Limb (tissue), 2 donors: Measurements from ENCODE around the gene FRMD4B.

ENCODE experiments used
- DNase-seq, 2 donors: peaks; one replicate each; pipeline ENCODE4 v3.0.0-alpha.2; 2016; ENCODE audit errors: extremely low spot score in 2 of 2

The FRMD4B gene

DNA sequence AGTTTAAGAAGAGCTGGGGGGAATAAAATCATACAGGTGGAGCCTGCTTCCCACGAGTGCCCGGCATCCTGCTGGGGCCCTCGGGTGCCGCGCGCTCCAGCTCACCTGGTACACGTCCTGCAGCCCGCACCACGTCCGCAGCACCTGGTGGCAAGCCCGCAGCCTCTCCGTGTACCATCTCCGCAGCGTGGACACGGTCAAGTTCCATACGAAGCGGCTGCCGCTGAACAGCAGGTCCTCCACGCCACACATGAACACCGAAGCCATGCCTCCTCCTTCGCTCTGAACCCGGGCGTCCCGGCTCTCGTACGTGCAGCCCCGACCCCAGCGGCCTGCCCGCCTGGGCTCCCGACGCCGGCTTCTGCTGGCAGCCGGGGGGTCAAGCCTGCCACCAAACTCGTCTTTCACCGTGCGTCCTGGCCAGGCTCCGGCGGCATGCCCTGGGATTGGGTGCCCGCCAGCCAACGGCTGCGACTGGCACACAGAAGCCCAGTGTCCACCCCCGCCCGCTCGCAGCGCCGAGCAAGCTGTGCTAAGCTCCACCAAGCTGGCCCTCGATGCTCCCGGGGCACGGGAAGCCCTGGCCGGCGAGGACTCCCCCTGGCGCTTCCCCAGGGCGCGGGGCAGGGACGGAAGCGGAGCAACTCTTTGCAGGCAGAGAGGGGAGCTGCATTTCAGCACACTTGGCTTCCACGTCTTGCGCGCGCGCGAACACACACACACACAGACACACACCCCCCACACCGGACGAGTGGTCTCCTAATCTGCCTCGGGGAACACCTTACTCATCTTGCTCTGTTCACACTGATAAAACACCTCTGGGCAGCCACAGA lies at the start of gene FRMD4B:
FRMD4B (minus strand) TSS at position 366 of the 833 bp plus-strand sequence; CDS start at position 267, 99 bp downstream.
- DNase-seq: peak in 1 of 2 donors; percentile 72

DNA sequence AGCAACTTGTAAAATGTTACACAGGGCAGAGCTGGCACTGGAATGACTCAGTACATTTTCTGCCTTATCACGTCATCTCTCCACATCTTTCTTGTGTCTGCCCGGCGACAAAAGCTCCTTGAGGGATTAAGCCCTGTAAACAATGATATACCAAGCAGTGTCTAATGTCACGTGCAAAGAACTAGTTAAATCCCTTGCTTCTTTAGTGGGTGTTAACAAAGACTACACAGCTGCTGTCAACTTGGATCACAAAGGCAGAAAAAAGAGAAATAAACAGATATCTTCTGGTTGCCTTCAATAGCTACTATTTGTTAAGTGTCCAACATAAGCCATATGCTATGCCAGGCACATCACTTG lies 48.1 kb upstream of the FRMD4B start:
- no peak for DNase-seq

DNA sequence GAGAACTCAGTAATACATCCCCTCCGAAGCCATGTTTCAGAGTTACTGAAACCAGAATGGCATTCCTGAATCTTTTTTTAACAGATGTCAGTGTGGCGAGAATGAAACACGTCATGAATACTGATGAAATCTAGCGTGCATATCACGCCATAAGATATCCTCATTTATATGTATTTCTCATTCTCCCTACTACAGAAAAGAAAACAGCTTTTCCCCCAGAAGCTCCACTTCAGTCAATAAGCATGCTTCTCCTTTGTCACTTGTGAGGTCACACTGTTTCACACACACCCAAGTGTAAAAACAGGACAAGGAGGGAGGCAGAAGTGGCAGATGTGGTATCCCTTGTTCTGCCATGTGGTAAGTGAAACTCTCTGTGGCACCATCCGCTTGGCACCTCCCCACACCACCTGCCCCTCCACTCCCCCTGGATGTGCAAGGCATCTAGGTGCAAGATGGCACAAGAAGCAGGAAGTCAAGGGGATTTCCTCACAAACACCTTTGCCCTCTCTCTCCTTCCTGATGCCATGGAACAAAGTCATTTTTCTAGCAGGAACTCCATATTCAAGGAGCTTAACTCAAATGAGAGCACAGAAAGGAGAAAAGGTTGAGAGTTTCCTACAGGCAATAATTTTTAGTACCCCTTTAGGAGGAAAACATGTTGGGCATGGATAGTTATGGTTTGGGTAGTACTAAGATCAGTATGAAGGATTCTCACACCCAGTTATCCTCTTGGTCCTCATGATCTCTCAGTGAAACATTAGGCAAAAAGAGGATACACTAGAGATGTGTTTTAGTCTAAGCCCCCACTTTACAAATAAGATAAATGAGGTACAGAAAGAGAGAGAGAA lies 47.5 kb upstream of the FRMD4B start:
- DNase-seq: no peak

DNA sequence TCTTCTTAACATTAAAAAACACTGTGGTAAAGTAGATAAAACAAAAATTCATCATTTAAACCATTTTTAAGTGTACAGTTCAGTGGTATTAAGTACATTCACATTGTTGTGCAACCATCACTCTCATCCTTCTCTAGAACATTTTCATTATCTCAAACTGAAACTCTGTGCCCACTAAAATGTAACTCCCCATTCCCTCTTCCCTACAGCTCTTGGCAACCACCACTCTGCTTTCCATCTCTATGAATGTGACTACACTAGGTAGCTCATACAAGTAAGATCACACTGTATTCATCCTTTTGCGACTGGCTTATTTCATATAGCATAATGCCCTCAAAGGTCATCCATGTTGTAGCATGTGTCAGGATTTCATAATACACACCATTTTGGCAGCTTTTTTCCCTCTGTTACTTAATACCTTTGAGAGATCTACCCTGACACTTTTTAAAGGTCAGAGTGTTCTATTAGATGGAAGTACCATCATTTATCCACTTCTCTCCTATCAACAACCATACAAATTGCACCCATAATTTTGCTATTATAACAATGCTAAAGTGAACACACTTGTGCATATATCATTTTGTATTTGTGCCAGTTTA lies 42.9 kb upstream of the FRMD4B start:
- DNase-seq: no peak

DNA sequence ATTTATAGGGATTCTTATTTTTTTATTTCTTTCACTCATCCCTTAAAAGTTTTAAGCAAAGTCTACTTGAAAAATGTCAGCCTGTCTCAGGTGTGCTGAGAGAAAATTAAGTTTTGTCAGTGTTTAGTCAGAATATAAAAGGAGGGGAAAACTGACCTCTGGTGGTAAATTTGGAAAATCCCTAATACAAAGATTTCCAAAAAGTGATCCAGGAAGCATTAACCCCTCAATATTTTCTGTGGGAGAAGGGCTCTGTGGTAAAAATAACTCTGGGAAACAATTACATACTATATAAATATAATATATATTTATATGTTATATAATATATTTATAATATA lies 41.0 kb upstream of the FRMD4B start:
- no peak for DNase-seq

DNA sequence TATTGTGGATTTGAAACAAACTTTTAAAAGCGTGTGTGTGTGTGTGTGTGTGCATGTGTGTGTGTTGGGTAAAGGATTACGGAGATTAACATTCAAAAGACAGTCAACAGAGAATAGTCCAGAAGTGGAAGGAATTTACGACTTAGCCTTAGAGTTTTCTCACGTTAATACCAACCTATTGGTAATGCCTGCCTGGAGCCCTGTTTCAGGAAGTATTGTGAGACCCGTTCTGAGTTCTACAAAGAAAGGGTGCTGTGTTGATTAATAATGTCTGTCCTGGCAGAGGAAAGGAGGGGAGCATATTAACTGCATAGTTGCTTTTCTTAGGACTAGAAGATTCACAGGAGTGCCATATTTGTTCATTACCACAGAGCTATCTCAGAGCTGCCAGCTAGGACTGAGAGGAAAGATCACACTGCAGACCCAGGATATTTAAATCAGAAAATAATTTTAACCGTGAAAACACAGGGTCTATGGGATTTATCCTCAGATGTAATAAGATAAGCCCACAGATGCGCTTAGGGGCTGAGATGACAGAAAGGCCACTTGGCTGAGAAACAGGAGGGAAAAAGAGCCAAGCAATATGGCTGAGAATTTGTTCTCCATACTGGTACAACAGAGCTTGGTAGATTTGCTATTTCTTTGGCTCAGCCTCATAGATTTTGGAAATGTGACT lies 40.5 kb upstream of the FRMD4B start:
- no peak for DNase-seq

DNA sequence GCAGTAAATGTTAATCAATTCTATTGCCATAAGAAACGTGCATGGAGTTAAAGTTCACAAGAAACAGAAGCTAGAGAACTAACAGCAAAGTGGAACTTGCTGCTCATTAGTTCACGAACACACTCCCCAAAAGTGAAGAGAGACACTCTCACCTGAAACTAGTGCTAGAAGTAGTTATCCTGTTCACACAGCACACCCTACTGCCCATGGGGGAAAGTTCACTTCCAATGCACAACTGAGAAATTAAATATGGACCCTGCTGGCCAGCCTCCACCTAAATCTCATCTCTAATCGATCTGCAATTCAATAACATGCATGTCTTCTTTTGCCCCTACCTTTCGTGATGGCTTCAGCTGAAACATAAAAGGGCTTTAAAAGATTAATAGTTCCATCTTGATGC lies 39.4 kb upstream of the FRMD4B start:
- no peak for DNase-seq

DNA sequence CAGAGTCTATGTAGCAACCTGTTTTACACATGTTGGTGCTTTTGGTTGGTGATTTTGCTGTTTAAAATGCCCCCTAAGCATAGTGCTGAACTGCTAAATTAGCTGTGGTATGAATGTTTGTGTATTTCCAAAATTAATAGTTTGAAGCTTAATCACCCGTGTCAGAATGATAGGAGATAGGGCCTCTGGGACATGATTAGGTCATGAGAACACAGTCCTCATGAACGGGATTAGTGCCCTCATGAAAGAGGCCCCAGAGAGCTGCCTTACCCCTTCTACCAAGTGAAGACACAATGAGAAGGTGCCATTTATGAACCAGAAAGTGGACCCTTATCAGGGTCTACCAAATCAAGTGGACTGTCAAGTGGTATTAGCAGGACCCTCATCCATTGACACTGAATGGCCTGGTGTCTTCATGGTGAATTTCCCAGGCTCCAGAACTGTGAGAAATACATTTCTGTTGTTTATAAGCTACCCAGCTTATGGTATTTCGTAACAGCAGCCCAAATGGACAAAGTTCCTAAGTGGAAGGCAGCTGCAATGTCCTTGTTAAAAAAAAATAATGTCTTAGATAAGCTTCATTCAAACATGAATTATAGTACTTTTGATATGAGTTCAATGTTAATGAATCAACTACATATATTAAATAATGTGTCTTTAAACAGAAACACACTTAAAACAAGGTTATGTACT lies 37.7 kb upstream of the FRMD4B start:
- no peak for DNase-seq

DNA sequence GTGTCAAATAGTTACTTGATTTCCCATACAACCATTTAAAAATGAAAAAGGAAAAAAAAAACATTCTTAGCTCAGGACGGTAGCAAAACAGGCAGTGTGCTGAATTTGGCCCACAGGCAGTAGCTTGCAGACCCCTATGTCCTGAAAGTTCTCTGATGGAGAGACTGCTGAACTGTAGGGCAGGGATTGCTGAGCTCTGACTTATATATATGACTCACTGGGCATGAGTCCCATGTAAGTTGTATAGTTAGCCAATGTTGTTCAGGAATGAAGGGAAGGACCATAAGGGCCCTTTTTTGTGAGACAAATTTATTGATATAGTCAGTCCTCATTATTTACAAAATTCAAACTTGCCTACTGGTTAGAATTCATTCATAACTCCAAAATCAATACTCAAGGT lies 36.9 kb upstream of the FRMD4B start:
- no peak for DNase-seq

DNA sequence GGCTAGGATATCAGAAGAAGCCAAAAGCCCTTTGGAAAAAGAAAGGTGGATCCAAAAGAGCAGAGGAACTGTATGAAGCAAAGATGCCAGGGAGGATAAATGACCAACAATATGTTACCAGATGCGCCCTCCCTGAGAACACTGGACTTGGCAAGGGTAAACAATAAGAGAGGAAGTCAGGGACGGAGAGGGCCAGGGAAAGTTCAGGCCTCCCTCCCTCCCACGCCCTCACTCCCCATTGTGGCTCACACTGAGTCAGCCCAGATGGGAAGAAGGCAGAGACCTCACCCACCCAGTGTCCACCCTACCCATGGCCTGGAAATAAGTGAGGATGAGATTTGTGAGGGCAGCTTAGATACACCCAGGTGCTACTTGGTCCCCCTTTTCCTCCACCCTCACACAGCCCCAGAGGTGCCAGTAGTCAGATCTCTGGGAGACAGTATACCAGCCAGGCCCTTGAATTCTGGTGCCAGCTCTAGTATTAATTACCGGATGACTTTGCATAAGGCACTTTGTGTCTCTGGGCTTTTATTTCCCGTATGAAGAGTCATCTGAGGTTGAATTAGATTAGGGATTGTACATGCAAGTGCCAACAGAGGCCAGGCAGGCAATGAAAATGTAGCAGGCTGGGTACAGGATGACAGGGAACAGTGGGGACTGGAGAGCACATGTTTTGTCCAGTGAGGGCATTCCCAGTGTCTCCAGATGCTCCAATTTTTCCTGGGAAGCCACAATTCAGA lies 35.1 kb upstream of the FRMD4B start:
- no peak for DNase-seq

DNA sequence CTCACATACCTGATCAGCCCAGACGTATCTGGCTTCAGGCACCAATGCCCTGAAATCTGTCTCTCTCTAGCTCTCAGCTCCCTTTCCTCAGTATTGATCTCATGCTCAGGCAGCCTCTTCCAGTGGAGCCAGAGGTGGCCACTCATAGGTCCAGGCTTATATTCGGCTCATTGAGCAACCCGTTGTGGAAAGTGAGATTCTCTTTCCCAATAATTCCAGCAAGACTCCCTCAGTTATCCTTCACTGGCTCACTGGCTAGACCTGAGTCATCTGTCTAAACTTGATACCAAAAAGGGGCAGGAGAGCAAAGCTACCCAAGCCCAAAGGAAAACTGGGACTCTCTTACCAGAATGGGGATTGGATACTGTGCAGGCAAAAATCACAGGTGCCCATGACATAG lies 33.4 kb upstream of the FRMD4B start:
- no peak for DNase-seq

DNA sequence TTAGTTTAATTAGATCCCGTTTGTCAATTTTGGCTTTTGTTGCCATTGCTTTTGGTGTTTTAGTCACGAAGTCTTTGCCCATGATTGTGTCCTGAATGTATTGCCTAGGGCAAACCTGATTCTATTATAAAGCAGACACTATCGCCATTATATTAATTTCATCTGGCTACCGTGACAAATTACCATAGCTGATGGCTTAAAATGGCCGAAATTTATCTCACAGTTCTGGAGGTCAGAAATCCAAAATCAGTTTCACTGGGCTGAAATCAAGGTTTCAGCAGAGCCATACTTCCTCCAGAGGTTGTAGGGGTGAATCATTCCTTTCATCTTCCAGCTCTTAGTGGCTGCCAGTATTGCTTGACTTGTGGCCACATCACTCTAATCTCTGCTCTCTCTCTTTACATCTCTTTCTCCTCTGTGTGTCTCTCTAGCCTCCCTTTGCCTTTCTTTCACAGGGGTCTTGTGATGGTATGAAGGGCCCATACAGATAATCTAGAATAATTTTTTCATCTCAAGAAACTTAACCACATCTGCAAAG lies 31.7 kb upstream of the FRMD4B start:
- DNase-seq: no peak

DNA sequence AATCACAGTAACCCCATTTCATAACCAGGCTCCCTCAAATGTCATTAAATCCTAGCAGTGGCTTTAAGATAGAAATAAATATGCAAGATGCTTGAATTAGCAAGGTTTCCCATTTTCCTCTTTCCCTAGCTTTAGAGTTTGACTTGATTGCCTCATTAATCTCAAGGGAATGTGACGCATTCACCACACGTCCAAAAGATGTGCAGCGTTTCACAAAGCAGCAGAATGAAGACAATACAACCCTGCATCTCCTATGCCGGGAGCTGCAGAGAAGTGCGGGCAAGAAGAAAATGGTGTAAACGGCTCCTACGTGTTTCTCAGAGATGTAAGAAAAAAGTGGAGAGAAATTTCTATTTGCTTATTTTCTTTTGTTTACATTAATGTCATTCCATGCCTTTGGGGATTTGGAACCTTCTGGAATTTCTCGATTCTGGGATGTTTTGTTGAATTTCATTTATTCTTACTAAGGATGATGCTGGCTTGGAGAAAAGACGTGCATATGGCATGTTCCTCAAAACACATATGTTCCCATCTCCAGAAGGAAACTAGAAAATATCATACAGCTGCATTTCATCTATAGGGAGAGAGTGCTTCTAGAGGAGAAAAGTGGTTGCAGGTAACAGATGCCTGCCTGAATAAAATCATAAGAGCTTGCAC lies 27.8 kb upstream of the FRMD4B start:
- no peak for DNase-seq

DNA sequence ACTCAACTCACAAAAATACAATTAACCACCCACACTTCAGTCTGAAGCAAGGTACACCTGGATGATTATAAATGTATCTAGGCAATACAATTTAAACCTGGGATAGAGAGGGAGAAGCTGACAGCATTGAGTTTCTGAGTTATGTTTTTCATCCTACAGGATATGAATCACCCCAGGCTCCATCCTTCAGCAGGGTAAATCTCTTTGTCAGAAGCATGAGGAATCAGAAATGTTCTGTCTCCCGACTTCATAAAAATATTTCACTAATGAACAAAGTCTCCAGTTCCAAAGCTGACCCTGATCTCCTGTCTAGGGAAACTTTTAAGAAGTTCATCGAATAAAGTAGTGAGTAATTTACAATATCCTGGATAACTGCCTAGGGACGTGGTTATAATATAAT lies 25.5 kb upstream of the FRMD4B start:
- DNase-seq: no peak

DNA sequence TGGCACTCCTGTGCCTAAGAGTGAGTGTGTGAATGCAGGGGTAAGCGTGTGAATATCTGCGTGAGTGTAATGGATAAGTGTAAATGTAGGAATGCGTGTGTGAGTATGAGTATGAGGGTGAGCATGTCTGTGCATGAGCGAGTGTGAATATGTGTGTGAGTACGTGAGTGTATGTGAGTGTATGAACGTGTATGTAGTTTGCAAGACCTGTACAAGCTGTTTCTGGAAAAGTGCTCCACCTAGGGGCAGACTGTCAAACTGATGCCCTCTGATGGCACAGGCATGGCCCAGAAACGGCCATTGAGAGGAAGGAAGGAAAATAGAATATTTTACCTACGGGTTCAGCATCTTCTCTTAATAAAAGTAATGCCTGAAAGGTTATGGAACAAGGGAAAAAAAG lies 24.4 kb upstream of the FRMD4B start:
- peak; percentile 48 to 77 for DNase-seq

DNA sequence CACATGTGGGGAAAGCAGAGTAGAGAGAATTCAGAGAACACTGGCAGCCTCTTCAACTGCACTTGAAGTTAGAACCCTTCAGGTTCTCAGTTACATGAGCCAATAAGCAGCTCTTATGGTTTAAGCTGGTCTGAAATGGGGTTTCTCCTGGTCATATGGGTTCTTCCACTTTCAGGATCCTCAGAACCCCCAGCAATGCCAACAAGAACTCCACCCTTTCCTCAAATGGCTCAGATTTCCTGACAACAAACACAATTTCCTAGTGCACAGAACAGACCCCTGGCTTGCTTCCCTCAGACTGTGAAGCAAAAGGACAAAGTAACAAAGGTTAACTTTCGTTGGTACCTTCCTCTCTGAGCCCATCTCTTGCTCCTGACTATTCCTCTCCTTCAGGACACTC lies 23.9 kb upstream of the FRMD4B start:
- DNase-seq: no peak

DNA sequence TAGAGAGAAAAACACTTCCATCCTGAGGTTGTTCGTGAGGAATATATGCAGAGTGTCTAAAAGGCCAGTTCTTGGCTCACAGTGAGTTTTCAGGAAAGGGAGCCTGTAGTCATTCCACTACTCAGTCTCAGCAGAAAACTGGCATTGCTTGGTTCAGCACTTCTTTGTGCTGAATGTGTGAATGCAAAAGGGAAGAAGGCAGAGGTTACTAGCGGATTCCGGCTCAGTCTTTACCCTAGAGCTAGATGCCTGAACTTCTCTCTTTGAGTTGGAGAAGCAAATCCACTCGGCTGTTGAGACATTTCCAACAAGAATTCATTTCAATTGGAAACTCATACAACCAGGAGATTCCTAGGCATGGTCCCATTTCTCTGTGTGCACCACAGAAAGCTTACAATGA lies 23.1 kb upstream of the FRMD4B start:
- DNase-seq: no peak

DNA sequence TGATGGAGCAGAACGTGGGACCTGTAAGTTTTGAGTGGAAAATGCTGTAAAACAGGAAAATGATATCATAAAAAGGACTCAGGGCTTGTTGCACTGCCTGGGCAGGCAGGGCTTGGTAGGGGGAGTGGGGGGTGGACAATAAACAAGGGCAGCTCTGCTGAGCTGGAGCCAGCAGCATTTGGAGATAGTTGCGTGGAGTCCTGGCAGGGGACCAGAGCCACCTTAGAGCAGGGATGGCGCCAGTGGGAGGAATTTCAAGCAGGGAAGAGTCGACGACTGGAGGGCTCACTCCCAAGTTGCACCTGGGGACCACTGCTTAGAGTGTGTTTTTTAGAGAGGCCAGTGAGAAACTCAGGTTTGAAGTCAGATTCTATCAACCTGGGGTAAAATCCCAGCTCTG lies 22.7 kb upstream of the FRMD4B start:
- no peak for DNase-seq

DNA sequence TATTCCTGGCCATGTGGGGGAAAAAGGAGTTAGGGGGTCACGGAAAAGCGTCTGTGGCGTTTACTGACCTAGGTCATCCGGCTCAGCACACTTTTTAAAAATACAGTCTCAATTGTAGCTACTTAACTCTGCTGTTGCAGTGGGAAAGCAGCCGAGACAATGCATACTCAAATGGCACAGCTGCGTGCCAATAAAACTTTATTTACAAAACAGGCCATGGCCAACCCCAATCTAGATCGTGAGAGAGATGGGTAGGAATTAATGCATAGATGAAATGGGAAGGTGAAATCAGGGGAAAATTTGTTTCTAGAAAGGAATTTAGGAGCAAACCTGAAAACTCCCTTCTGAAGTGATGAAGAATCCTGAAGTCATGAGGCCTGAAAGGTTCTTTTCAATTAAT lies 22.0 kb upstream of the FRMD4B start:
- no peak for DNase-seq

DNA sequence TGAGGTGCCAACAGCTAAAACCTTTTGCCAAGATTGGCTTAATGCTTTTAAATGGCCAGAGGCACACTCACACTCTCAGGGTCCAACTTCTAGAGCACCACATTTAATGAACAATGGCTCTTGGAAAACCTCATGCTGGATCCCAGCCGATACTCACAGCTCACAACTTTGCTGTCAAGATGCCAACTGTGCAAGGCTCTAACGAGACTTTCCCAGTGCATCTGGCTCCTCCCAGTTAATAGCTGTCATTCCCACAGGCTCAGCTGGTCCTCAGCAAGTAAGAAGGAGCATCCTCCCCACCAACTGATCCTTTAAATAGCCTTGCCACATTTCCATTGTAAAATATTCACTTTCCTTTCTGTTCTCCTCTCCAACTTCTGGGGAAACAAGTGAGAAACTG lies 20.3 kb upstream of the FRMD4B start:
- DNase-seq: peak; percentile 32 to 46
